T-cell (primary cell): ENCODE data around the gene TMEM145. TPM values are rescaled to one million over a fixed set of nuclear protein-coding genes. Genes with fewer than 3 reads are reported as not detected.
A peak's percentile ranks its signal among the peaks of the same experiment; 100 is the strongest.

Experiments
- ATAC-seq, 4 experiments: fragments of 200-7000 bp in 3 of 4; fragments of 150-1000 bp in 1 of 4; cut with Tn5 transposase; replicated peaks in 1 of 4; 1 replicate in 3 of 4; 2 replicates in 1 of 4; pipeline ENCODE4 v1.10.0; 2021; ENCODE audit warnings: moderate library complexity in 3 of 4, mild to moderate bottlenecking in 2 of 4, moderate number of reproducible peaks in 1 of 4
- CTCF ChIA-PET, 2 donors: fragments of 300-600 bp; sonication (Branson Sonifier 250); formaldehyde crosslinking; loops; one replicate each; lab custom pipeline; 2022; ENCODE audit warnings: antibody characterized with exemption in 2 of 2; lab: Charles Lee
- POLR2A ChIA-PET, 2 donors: fragments of 300-600 bp; sonication (Branson Sonifier 250); formaldehyde crosslinking; loops; one replicate each; lab custom pipeline; 2022; ENCODE audit warnings: antibody characterized with exemption in 2 of 2; lab: Charles Lee
- DNase-seq, 35 experiments: peaks; one replicate each; pipeline versions ENCODE4 v3.0.0 to v3.0.0-alpha.2; 2013 to 2023
- H3K27ac ChIP-seq: one replicate; pipeline ENCODE4 v1.5.1; 2013; ENCODE audit warnings: low read length
- H3K27me3 ChIP-seq, 2 experiments: replicated peaks in 1 of 2; 1 replicate in 1 of 2; 2 replicates in 1 of 2; pipeline versions ENCODE4 v1.6.1 to v1.7.0; 2013; ENCODE audit warnings: low read length in 1 of 2, mixed read lengths in 1 of 2; ENCODE audit not compliant: control insufficient read depth in 2 of 2, insufficient read depth in 2 of 2; ENCODE audit errors: extremely low read depth in 1 of 2
- H3K36me3 ChIP-seq, 2 donors: 1 replicate in 1 of 2; 2 replicates in 1 of 2; pipeline versions ENCODE4 v1.6.1 to v1.7.0; 2013; ENCODE audit warnings: low read length in 1 of 2; ENCODE audit not compliant: control insufficient read depth in 2 of 2, insufficient read depth in 1 of 2; ENCODE audit errors: extremely low read depth in 1 of 2
- H3K4me1 ChIP-seq, 2 experiments: 1 replicate in 1 of 2; 2 replicates in 1 of 2; pipeline versions ENCODE4 v1.6.1 to v1.7.0; 2013; ENCODE audit warnings: low read length in 2 of 2, mixed read lengths in 1 of 2; ENCODE audit not compliant: insufficient read depth in 2 of 2, control insufficient read depth in 1 of 2; ENCODE audit errors: extremely low read depth in 1 of 2
- H3K4me3 ChIP-seq, 2 donors: 1 replicate in 1 of 2; 2 replicates in 1 of 2; pipeline versions ENCODE4 v1.5.1 to v1.7.0; 2013; ENCODE audit warnings: mild to moderate bottlenecking in 2 of 2, low read length in 1 of 2, moderate library complexity in 1 of 2; ENCODE audit not compliant: control insufficient read depth in 1 of 2; ENCODE audit errors: extremely low read depth in 1 of 2
- H3K9me3 ChIP-seq: 2 replicates; pipeline ENCODE4 v1.7.0; 2013
- H3K27ac Mint-ChIP-seq, 2 donors: one replicate each; pipeline ENCODE4 v1.8.0; 2020 to 2021; ENCODE audit warnings: mild to moderate bottlenecking in 2 of 2, mixed read lengths in 2 of 2
- H3K27me3 Mint-ChIP-seq, 2 donors: one replicate each; pipeline ENCODE4 v1.8.0; 2021 to 2022; ENCODE audit warnings: mixed read lengths in 2 of 2
- H3K36me3 Mint-ChIP-seq: one replicate; pipeline ENCODE4 v1.8.0; 2021; ENCODE audit warnings: mixed read lengths
- H3K4me1 Mint-ChIP-seq, 3 donors: one replicate each; pipeline ENCODE4 v1.8.0; 2020 to 2022; ENCODE audit warnings: mixed read lengths in 3 of 3, mild to moderate bottlenecking in 1 of 3
- H3K4me3 Mint-ChIP-seq, 3 donors: one replicate each; pipeline ENCODE4 v1.8.0; 2020 to 2022; ENCODE audit warnings: mild to moderate bottlenecking in 3 of 3, mixed read lengths in 3 of 3, moderate library complexity in 3 of 3
- H3K9me3 Mint-ChIP-seq, 3 donors: one replicate each; pipeline ENCODE4 v1.8.0; 2020 to 2022; ENCODE audit warnings: mixed read lengths in 3 of 3
- WGBS: methylation state at CpG from one replicate; pipeline ENCODE4 v1.1.5; 2013; ENCODE audit warnings: missing lambda C conversion rate; ENCODE audit not compliant: insufficient coverage; 5-methylcytosine and 5-hydroxymethylcytosine counted together
- total RNA-seq, 35 experiments: library from RNA in 6 of 35; stranded (reverse) in 6 of 35; fragments of 120-200 nt in 1 of 35; gene quantifications; one replicate each; pipeline versions ENCODE4 v1.2.1 to v1.2.4 and lab custom pipeline; 2013 to 2026

Gene TMEM145
- total RNA-seq, 5 donors from 2014 or later (not counting 1 experiment from before 2014, with no cell fraction given), result not detected

DNA sequence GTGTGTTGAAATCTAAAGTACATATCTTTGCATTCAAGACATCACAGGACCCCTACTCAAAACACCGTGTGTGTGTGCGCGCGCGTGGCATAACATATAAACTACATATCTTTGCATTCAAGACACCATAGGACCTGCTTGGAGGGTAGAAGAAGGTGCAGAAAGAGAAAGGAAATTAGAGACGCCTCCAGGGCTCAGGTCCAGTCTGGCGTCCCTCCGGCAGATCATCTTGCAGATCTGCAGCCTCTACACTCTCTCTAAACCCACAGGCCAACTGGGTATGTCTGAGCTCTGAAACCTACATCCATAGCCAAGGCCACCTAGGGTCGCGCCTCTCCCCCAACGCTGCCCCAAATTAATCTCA, 10.0 kb upstream of the TMEM145 start:
- Histone ChIP-seq H3K27me3 (no peaks in the 10 kb centered on the region), H3K9me3 (no peaks in the 10 kb centered on the region), H3K36me3 (no peaks in the 10 kb centered on the region), H3K4me1 (peaks cover 7 to 26% of the 10 kb centered on the region in 2 experiments), H3K4me3 (peak overlapping the region in 1 of 2 donors; percentile 77), H3K27ac (peak overlapping the region; percentile 27)
- Mint-ChIP-seq H3K36me3 (no peaks in the 10 kb centered on the region), H3K9me3 (no peaks in the 10 kb centered on the region), H3K4me1 (peaks cover 21 to 29% (median 26%) of the 10 kb centered on the region in 3 donors), H3K4me3 (peak overlapping the region; percentile 84 to 89 (median 88)), H3K27me3 (no peaks in the 10 kb centered on the region), H3K27ac (peak overlapping the region; percentile 76 to 82)
- no peak for ATAC-seq
- WGBS, result 100% methylated on average over 3 of the region's 11 CpGs
- no peak for DNase-seq
- ChIA-PET POLR2A (no interaction called here), CTCF (no interaction called here)

DNA sequence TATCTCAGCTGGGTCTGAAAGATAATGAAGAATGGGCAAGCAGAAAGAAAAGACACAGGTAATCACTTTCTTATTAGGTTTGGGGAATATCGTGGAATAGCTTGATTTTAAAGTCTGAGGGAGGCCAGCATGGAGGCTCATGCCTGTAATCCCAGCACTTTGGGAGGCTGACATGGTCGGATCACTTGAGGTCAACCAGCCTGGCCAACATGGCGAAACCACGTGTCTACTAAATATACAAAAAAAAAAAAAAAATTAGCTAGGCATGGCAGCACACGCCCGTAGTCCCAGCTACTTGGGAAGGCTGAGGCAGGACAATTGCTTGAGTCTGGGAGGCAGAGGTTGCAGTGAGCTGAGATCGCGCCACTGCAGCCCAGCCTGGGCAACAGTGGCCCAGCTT, 9.2 kb upstream of the TMEM145 start:
- peak overlapping the region; percentile 66 to 76 for H3K27ac Mint-ChIP-seq

DNA sequence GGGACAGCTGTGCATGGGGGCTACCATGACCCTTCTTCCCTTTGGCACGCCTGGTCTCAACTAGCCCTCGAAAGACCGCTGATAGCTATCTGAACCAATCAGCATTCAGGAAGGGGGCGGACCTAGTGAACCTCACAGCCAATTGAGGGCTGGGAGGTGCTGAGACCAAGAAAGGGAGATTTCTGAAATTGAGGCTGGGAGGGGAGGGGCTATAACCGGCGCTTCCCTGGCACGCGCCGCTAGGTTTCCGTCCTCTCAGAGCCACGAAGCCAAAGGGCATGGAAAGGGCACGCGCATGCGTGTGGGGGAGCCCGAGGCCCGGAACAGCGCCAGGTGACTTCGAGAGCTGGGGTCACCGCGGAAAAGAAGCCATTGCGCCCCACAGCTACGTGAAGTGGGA, 6.5 kb upstream of the TMEM145 start:
- Histone ChIP-seq H3K4me3 (no peak overlapping the region), H3K27me3 (peaks cover 0 to 15% of the 10 kb centered on the region in 2 experiments), H3K36me3 (no peaks in the 10 kb centered on the region), H3K9me3 (no peaks in the 10 kb centered on the region), H3K27ac (no peak overlapping the region), H3K4me1 (peaks cover 4 to 20% of the 10 kb centered on the region in 2 experiments)
- no peak for DNase-seq
- ChIA-PET POLR2A (no interaction called here), CTCF (no interaction called here)
- Mint-ChIP-seq H3K4me3 (no peak overlapping the region), H3K27me3 (peaks cover 0 to 4% of the 10 kb centered on the region in 2 donors), H3K4me1 (peaks cover 15 to 22% (median 16%) of the 10 kb centered on the region in 3 donors), H3K27ac (no peak overlapping the region), H3K9me3 (no peaks in the 10 kb centered on the region), H3K36me3 (no peaks in the 10 kb centered on the region)
- WGBS, result 96% methylated on average over 13 of the region's 22 CpGs
- ATAC-seq, result no peak

More for the DNA sequence above, 9.2 kb upstream of the TMEM145 start:
- Mint-ChIP-seq H3K9me3 (no peaks in the 10 kb centered on the region), H3K4me1 (peaks cover 21 to 29% (median 26%) of the 10 kb centered on the region in 3 donors), H3K36me3 (no peaks in the 10 kb centered on the region), H3K4me3 (peak overlapping the region; percentile 84 to 89 (median 88)), H3K27me3 (no peaks in the 10 kb centered on the region)
- ChIA-PET POLR2A (interaction anchor here (0.6 to 0.7 kb wide), 3 partner anchors 19 to 1998 kb away, joined by 3 to 6 read pairs (median 3); no protein-coding TSS in a partner anchor), CTCF (interaction anchor here (0.6 to 0.7 kb wide), 2 partner anchors 49 to 1135 kb away, joined by 3 read pairs; no protein-coding TSS in a partner anchor)
- no peak for DNase-seq
- no peak overlapping the region for H3K4me3 ChIP-seq
- H3K27ac ChIP-seq, result no peak overlapping the region
- WGBS, result 100% methylated on average over 2 of the region's 8 CpGs
- H3K9me3 ChIP-seq, result no peaks in the 10 kb centered on the region
- H3K27me3 ChIP-seq, result no peaks in the 10 kb centered on the region
- H3K4me1 ChIP-seq, result peaks cover 7 to 26% of the 10 kb centered on the region in 2 experiments
- no peak for ATAC-seq
- H3K36me3 ChIP-seq, result no peaks in the 10 kb centered on the region

DNA sequence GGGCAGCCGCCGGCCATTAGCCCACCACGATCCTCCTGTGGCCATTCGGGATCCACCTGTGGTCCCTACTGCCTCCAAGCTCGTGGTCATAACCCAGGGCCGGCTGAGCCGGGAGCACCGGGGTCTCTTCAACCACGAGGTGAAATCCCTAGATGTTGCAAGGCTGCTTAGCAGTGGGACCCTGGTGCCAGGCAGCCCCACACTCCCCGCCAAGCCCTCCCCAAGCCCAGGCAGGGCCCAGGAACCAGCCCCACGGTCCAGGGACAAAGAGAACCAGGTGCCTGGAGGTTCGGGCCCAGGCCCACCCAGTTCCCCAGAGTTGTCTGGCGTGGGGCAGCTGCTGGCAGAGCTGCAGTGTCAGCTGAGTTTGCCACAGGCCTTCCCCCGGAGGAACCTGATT, 3.4 kb upstream of the TMEM145 start:
- Histone ChIP-seq H3K36me3 (no peaks in the 10 kb centered on the region), H3K4me3 (no peak overlapping the region), H3K4me1 (peaks cover 0 to 16% of the 10 kb centered on the region in 2 experiments), H3K27me3 (peaks cover 10 to 44% of the 10 kb centered on the region in 2 experiments), H3K27ac (no peak overlapping the region), H3K9me3 (no peaks in the 10 kb centered on the region)
- DNase-seq, result no peak
- H3K4me1 Mint-ChIP-seq, result peaks cover 5 to 14% (median 7%) of the 10 kb centered on the region in 3 donors
- H3K36me3 Mint-ChIP-seq, result no peaks in the 10 kb centered on the region
- no peak overlapping the region for H3K27ac Mint-ChIP-seq
- no peak for ATAC-seq
- CTCF ChIA-PET, result no interaction called here
- H3K4me3 Mint-ChIP-seq, result no peak overlapping the region
- no peaks in the 10 kb centered on the region for H3K9me3 Mint-ChIP-seq
- WGBS, result 88% methylated on average over 14 of the region's 14 CpGs
- POLR2A ChIA-PET, result no interaction called here
- peaks cover 18 to 29% of the 10 kb centered on the region in 2 donors for H3K27me3 Mint-ChIP-seq

DNA sequence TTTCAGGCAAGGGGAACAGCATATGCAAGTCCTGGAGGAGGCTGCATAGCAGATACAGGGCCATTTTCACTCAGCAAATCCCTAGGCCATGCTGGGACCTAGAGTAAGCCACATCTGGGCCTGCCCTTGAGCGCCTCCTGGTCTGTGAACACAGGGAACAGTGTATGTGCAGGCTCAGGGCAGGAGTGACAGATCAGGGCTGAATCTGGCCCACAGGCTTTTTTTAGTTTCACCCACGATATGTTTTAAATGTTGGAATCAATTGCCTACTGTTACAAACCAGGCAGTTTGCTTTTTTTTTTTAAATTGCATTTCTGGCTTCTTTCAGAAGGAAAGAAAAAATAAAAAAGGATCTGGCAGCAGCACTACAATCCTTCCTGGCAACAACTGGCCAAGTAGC, 1.5 kb upstream of the TMEM145 start:
- Mint-ChIP-seq H3K36me3 (no peaks in the 10 kb centered on the region), H3K27ac (no peak overlapping the region), H3K9me3 (no peaks in the 10 kb centered on the region), H3K27me3 (peaks cover 25 to 34% of the 10 kb centered on the region in 2 donors), H3K4me3 (peak overlapping the region in 1 of 3 donors; percentile 73), H3K4me1 (peaks cover 5 to 15% (median 7%) of the 10 kb centered on the region in 3 donors)
- DNase-seq, result no peak
- CTCF ChIA-PET, result interaction anchor here in 1 of 2 donors (0.9 kb wide), 1 partner anchor 83 kb away, joined by 4 read pairs; no protein-coding TSS in a partner anchor
- Histone ChIP-seq H3K4me1 (peaks cover 0 to 18% of the 10 kb centered on the region in 2 experiments), H3K27ac (no peak overlapping the region), H3K9me3 (no peaks in the 10 kb centered on the region), H3K27me3 (peaks cover 10 to 56% of the 10 kb centered on the region in 2 experiments), H3K4me3 (no peak overlapping the region), H3K36me3 (no peaks in the 10 kb centered on the region)
- ATAC-seq, result no peak
- POLR2A ChIA-PET, result no interaction called here
- WGBS, result 100% methylated on average over 1 of the region's 2 CpGs

DNA sequence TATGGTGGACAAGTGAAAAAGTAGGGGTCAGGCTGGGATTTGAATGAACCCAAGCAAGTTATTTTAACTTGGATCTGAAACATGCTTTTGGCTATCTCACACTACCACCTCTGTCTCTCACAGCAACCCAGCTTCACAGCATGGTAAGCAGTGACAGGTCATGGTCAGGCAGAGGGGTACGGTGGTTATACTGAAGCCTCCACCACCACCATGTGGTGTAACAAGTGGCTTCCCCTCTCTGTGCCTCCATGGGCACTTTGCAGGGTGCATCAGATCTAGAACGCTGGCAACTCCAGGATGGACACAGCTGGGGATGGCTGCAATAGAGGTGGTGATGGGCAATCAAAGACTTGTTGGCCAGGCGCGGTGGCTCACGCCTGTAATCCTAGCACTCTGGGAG, 739 bp upstream of the TMEM145 start:
- H3K4me1 Mint-ChIP-seq, result peaks cover 11 to 19% (median 11%) of the 10 kb centered on the region in 3 donors
- no peak for ATAC-seq
- ChIA-PET CTCF (interaction anchor here in 1 of 2 donors (0.9 kb wide), 1 partner anchor 84 kb away, joined by 4 read pairs; no protein-coding TSS in a partner anchor), POLR2A (no interaction called here)
- H3K36me3 Mint-ChIP-seq, result no peaks in the 10 kb centered on the region
- H3K36me3 ChIP-seq, result no peaks in the 10 kb centered on the region
- H3K9me3 Mint-ChIP-seq, result no peaks in the 10 kb centered on the region
- H3K27me3 Mint-ChIP-seq, result peaks cover 29 to 37% of the 10 kb centered on the region in 2 donors
- H3K4me1 ChIP-seq, result peaks cover 0 to 24% of the 10 kb centered on the region in 2 experiments
- H3K9me3 ChIP-seq, result no peaks in the 10 kb centered on the region
- no peak overlapping the region for H3K27ac ChIP-seq
- no peak overlapping the region for H3K27ac Mint-ChIP-seq
- peak overlapping the region; percentile 50 to 73 (median 58) for H3K4me3 Mint-ChIP-seq
- DNase-seq, result no peak
- H3K27me3 ChIP-seq, result peaks cover 10 to 56% of the 10 kb centered on the region in 2 experiments
- 95% methylated on average over 4 of the region's 5 CpGs for WGBS
- H3K4me3 ChIP-seq, result no peak overlapping the region
